Daoy (cell line): ENCODE data around the gene UGT2B17. TPM values are rescaled to one million over a fixed set of nuclear protein-coding genes. Genes with fewer than 3 reads are reported as not detected.
"Not testable (repeated sequence)": the region's sequence is repeated elsewhere in the genome, so short reads cannot be mapped to it uniquely, and the experiment has no call there.

Source experiments
- DNase-seq: peaks from one replicate; pipeline ENCODE4 v3.0.0-alpha.2; 2015; ENCODE audit warnings: low read depth
- total RNA-seq: library from RNA; depleted of rRNA; stranded (reverse); fragments of >200 nt; shearing (Covaris generic); gene quantifications from 2 replicates; pipeline ENCODE4 v1.2.3, GENCODE V29; 2014; rRNA removed

The UGT2B17 gene
- total RNA-seq: not detected in 2 replicates

- no peak for DNase-seq
Observed at GRCh38 chr4:68576272-68577125, at the start of gene UGT2B17. Gene UGT2B17, minus strand, starts transcription at chr4:68576322. Its CDS starts 7,838 bp downstream, at chr4:68568484.

DNA sequence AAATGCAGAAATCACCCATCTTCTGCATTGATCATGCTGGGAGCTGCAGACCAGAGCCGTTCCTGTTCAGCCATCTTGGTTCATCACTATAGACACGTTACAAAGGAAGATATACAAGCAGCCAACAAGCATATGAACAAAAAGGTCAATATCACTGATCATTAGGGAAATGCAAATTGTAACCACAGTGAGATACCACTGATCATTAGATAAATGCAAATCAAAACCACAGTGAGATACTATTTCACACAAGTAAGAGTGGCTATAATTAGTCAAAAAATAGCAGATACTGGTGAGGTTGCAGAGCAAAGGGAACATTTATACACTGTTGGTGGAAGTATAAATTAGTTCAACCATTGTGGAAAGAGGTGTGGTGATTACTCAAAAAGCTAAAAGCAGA is 46.6 kb upstream of the UGT2B17 start:
- not testable (repeated sequence) for DNase-seq

- DNase-seq: no peak
Observed at GRCh38 chr4:68617003-68617698, 41.0 kb upstream of the UGT2B17 start.

DNA sequence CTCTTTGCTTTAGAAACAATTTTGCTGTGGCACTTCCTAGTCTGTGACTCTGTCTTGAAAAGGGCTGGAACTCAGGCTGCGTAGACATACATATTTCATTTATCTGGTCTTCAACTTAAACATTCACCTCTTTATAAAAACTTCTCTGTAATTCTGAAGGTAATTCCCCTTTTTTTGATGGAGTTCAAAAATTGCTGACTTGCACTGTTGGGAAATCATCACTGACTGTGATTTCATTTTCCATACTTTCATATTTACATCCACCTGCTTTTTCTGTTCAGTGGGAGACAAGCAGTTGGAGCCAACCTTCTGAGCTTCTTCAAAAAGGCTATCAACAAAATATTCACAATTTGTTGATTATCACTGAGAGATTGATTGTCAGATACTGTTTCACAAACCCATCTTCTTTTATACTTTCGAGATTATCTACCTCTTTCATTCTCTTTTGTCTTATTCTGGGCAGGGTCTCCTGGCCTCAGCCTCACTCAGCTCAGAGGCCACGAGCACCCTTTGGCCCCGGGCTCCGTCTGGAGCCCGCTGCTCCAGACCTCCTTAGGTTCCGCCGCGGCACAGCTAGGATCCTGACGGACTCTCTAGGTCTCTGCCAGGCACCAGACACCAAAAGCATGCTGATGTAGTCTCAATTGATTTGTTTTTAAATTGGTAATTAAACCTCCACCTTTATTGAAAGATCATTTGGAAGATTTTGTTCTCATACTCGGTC is 39.7 kb upstream of the UGT2B17 start:
- no peak for DNase-seq

DNA sequence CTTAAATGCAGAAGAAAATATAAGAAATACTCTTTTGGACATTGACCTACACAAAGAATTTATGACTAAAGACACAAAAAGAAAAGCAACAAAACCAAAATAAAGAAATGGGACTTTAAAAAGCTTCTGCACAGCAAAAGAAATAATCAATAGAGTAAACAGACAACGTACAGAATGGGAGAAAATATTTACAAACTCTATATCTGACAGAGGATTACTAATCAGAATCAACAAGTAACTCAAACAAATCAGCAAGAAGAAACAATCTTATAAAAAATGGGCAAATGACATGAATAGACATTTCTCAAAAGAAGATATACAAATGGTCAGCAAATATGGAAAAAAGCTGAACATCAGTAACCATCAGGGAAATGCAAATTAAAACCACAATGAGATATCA is 37.6 kb upstream of the UGT2B17 start:
- no peak for DNase-seq

GRCh38 chr4:68606240-68606639 is 30.1 kb upstream of the UGT2B17 start:
- DNase-seq: no peak

DNA sequence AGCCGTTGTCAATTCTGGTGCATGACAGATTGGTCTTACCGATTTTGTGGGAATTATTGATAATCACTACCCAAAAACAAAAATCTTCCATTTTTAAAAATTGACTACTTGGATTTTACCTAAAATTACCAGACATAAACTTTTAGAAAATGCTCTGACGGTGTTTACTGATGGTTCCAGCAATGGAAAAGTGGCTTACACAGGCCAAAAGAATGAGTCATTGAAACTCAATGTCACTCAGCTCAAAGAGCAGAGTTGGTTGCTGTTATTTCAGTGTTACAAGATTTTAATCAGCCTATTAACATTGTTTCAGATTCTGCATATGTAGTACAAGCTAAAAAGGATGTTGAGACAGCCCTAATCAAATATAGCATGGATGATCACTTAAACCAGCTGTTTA is 23.0 kb upstream of the UGT2B17 start:
- no peak for DNase-seq

GRCh38 chr4:68597482-68597881 is 21.4 kb upstream of the UGT2B17 start:
- DNase-seq: no peak

DNA sequence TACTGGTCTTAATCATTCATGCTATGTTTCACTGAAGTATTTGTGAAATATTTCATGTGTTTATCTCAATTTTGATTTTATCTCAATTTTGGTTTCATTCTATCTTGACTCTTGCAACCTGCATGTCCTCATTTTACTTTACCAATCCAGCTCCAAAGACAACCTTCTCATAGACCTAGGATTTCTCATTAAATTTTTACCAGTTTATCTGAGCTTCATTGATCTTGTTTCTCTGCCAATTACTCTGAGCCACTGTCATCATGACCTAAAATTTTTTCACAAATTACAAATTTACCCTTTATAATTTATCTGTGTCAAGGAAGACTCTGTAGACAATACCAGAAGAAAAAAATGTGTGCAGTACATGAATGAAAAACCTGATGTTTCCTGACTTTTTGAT is 18.6 kb upstream of the UGT2B17 start:
- DNase-seq: no peak

GRCh38 chr4:68593112-68593511 is 17.0 kb upstream of the UGT2B17 start:
- no peak for DNase-seq

DNA sequence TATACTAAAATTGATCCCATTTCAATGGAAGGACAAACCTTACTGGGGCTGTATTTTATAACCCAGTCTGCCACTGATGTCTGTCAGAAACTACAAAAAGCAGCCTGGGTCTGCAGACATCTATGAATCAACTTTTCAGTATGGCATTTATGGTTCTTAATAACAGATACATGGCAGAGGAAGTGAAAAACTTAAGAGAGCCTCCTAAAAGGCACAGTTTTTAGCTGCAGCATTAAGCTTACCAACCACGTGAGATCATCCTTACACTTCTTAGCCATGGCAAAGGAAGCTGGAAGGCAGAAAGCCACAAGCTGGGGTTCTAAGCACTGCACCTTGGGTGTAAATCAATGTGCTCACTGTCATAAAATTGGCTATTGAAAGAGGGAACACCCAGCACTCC is 16.6 kb upstream of the UGT2B17 start:
- DNase-seq: no peak

- no peak for DNase-seq
Observed at GRCh38 chr4:68591204-68591603, 15.1 kb upstream of the UGT2B17 start.

DNA sequence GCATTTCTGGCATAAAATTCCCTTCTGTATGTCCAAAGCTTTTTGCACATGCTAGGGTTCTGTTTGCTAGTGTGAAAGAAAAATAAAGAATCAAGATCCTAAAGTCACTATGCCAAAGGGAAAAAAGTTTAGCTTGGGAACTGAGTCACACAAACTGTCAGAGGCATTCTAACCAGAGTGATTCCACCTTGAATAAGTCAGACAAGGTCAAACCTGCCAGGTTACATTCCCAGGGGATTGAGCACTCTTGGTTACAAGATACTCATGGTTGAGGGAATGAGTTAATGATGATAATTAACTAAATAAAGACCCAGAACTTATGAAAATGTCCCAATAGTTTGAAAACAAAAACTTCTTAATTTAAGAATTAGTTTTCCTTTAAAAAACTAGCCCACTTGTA is 13.7 kb upstream of the UGT2B17 start:
- DNase-seq: no peak

GRCh38 chr4:68582339-68582717 is 6.2 kb upstream of the UGT2B17 start:
- DNase-seq: no peak

DNA sequence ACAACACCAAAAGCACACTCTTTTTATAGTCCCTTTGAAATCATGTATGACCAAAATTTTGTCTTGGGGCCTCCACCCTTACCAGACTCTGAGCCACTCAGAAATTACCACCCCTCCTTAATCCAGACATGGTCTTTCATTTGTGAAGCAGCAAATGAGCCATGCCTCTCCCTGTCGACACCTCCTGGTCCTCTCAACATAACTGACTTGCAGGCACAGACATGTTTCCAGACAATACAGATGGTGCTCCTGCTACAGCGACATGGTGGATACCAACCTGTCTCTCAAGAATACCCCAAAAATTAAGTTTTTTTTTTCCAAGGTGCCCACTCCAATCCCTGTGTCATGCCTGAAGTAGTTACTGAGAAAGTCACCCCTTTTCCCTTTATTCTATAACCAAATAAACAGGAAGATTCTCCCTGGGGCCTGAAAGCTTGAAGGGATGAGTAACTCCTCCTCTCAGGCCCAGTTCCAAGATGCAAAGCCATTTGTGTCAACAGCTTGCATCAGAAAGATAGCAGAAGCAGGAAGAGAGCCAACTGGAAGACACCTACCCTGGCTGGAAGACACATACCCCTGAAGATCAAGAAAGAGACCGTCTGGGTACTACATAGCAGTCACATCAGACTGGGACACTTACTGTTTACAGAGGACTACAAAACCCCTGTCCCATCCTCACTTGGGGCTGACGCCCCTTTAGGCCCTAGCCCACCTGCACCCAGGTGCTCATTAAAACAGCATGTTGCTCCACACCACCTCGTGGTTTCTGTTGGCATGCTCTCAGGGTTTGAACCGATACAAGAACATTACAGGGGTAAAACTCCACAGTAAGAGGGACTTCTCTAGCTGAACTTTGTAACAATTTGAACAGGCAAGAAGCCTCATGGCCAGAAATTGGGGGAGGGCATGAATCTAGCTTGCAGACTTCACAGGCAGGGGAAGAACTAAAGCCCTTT is 5.5 kb upstream of the UGT2B17 start:
- no peak for DNase-seq

DNA sequence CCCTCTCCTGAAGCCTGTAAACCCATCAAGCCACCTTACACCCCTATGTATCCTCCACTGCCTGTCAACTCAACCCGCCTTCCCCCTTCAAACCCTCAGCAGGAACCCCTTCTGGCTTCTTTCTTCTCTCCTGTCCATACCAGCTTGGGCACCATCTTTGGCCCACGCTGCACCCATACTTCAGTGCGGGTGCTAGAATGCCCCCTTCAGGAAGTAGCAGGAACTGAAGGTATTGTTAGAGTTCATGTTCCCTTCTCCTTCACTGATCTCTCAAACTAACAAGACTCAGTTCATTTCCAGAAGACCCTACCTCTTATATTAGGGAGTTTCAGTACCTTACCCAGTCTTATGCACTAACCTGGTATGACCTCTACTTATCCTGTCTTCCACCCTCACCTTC is 1.5 kb upstream of the UGT2B17 start:
- DNase-seq: no peak

DNA sequence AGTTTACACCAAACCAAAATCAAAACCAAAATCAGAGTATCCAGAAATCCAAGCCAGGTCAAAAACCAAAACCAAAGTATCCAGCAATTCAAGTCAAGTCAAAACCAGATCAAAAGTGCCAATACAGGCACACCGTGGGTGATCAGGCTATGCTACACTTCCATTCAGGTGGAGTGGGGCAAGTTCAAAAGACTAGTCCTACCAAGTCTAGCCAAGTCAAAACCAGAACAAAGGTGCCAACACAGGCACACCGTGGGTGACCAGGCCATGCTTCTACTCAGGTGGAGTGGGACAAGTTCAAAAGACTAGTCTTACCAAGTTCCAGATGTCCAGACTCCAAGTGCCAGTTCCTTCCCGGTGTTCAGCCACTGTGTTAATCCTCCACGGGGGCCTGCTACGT is 486 bp downstream of the UGT2B17 start:
- not testable (repeated sequence) for DNase-seq

DNA sequence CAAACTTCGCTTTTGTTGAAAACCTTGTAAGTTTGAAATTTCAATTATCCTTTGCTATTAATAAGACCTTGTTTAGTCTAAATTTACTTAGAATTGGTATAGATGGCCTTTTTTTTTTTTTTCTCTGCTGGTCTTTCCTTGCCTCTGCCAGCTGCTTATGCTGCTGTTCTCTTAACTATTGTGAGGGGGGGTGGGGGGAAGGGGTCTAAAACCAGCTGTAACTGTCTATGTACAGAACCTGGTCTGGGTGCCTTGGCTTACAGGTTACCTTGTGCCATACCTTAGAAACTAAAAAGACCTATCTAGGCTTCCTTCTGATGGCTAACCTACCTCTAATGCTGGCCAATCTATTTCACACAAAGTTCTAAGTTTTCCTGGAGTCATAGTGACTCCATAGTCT is 1.0 kb downstream of the UGT2B17 start:
- no peak for DNase-seq

- DNase-seq: no peak
Observed at GRCh38 chr4:68572653-68573170, 3.4 kb downstream of the UGT2B17 start.

GRCh38 chr4:68570122-68570507 is 6.0 kb downstream of the UGT2B17 start:
- DNase-seq: no peak

DNA sequence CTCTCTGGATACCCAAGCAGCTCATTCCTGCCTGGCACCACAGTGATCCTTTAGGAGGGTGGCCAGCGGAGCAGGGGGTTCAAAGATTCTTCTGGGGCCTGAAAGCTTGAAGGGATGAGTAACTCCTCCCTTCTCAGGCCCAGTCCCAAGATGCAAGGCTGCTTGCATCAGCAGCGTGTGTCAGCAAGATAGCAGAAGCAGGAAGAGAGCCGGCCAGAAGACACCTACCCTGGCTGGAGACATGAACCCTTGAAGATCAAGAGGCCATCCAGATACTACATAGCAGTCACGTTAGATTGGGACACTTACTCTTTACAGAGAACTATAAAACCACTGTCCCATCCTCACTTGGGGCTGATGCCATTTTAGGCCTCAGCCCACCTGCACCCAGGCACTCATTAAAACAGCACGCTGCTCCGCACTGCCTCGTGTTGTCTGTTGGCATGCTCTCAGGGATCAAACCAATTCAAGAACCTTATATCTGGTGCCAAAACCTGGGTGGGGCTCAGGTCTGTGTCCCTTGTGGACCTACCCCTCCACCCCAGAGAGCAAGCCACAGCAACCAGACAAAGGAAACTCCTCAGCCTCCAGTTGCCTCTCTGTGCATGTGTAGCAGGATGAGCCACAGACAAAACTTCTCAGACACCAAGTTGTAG is 6.5 kb downstream of the UGT2B17 start:
- no peak for DNase-seq
